HG03575 (cell line): ENCODE data around the gene C19orf73.
"Not testable (repeated sequence)": the region's sequence is repeated elsewhere in the genome, so short reads cannot be mapped to it uniquely, and the experiment has no call there.

Experiments
- ATAC-seq: cut with Tn5 transposase; IDR thresholded peaks from one replicate; pipeline ENCODE4 v1.9.1; 2021; ENCODE audit not compliant: unreplicated experiment, insufficient number of reproducible peaks, low FRiP score; ENCODE audit errors: extremely low read depth

C19orf73 gene

DNA sequence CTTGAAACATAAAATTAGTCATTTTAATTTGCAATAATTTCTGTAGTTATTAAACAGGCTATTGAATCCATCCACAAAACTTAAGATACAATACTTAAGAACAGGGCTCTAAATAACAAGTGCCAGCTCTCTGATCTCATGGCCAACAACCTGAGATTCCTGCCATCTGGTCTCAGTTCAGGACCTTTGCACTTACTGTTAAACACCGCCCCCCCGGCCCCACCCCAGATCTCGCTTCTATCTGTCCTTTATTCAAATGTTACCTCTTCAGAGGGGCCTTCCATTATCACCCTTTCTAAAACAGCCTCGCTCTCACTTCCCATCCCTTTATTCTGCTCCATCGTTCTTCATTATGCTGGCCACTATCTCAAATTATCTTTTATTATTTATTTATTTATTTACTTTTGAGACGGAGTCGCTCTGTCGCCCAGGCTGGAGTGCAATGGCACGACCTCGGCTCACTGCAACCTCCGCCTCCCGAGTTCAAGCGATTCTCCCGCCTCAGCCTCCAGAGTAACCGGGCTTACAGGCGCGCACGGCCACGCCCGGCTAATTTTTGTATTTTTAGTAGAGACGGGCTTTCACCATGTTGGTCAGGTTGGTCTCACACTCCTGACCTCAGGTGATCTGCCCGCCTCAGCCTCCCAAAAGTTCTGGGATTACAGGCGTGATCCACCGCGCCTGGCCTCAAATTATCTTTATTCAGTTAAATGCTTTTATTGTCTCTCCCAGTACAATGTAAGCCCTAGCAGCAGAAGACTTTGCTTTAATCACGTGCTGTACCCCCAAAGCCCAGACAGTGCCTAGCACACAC lies 34.5 kb downstream of the C19orf73 start:
- ATAC-seq, result no peak

DNA sequence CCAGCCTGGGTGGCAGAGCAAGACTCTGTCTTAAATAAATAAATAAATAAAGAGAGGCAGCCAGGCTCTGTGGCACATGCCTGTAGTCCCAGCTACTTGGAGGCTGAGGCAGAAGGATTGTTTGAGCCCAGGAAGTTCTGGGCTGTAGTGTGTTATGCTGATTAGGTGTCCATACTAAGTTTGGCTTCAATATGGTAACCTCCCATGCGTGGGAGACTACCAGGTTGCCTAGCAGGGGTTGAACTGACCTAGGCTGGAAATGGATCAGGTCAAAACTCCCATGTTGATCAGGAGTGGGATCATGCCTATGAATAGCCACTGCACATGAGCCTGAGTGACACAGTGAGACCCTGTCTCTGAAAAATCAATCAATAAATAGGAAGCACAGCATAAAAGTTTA lies 37.7 kb downstream of the C19orf73 start:
- ATAC-seq, result no peak

DNA sequence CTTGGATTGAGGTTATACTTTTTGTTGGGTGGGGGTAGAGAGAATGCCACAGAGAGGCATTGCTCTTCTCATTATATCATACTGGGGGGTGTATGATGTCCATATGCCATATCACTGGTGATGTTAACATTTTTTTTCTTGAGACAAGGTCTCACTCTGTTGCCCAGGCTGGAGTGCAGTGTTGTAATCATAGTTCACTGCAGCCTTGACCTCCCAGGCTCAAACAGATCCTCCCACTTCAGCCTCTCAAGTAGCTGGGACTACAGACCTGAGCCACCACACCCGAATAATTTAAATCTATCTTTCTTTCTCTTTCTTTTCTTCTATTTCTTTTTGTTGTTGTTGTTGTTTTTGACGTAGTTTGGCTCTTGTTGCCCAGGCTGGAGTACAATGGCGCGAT lies 38.6 kb downstream of the C19orf73 start:
- no peak for ATAC-seq

DNA sequence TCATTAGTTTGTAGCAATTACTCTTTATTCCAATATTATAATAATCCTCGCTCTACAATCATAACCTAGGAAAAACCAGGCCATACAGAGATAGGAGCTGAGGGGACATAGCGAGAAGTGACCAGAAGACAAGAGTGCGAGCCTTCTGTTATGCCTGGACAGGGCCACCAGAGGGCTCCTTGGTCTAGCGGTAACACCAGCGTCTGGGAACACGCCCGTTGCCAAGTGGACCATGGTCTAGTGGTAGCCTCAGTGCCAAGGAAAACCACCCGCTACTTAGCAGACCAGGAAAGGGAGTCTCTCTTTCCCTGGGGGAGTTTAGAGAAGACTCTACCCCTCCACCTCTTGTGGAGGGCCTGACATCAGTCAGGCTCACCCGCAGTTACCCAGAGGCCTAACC lies 44.1 kb downstream of the C19orf73 start:
- ATAC-seq, result not testable (repeated sequence)

DNA sequence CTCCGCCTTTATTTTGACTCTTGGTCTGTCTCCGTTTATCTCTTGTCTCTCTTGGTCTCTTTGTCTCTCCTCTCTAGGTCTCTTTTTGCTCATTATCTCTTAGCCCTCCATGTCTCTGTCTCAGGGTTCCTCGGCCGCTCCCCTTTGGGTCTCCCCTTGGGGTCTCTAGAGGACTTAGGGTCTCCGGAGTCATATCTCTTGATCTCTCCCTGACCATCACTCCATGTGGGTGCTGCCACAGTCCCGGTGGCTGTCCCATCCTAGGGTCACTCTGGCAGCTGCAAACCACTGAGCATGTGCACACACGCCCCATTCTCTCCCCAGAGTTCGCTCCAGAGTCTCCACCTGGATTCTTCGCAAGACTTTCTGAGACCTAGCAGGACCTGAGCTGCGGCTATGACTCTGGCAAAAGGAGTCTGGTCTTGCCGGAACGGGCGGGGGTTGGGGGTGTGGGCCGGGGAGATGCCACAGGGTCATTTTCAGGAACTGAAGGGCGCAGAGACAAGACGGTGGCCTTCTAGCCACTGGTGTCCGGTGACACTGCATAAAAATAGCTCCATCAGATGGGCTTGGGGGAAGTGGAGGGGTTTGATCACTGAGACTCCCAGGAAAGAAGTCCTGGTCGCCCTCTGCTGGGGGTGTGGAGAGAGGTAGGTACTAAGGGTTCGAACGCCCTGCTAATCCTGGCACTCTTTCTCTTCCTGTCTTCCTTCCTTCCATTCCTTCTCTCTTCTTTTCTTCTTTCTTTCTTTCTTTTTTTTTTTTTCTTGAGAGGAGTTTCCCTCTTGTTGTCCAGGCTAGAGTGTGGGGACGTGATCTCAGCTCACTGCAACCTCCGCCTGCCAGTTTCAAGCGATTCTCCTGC lies 45.2 kb downstream of the C19orf73 start:
- no peak for ATAC-seq

DNA sequence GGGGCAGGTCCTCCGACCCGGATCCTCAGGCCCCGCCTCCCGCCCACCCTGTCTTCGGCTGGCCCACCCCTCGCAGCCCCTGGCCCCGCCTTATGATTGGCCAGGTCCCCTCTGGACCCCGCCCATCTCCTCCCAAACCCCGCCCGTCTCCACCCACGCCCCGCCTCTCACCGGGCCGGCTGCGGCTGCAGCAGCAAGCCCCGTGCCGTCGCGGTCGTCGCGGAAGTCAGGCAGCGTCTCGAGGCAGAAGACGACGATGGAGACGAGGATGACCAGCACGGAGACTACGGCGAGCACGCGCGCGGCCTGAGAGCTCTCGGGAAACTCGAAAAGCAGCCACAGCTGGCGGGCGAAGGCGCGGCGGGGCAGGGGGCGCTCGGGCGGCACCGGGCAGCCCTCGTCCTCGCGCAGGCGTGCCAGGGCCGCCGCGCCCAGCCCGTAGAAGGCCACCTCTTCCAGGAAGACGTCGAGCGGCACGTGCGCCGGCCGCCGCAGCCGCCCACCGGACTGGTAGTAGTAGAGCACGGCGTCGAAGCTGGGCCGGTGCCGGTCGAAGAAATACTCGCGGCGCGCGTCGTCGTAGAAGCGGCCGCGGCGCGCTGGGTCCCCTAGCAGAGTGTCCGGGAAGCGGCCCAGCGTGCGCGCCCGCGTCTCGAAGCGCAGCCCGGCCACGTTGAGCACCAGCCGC lies 46.9 kb downstream of the C19orf73 start:
- ATAC-seq, result no peak

DNA sequence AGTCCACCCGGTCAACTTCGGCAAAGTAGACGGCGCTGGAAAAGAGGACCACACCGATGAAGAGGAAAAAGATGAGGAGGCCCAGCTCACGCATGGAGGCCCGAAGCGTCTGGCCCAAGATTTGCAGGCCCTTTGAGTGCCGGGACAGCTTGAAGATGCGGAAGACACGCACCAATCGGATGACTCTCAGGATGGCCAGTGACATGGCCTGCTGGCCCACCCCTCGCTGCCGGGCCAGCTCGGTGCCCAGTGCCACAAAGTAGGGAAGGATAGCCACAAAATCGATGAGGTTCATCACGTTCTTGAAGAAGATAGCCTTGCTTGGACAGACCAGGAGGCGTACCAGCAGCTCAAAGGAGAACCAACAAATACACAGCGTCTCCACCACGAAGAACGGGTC lies 48.5 kb downstream of the C19orf73 start:
- ATAC-seq, result no peak

DNA sequence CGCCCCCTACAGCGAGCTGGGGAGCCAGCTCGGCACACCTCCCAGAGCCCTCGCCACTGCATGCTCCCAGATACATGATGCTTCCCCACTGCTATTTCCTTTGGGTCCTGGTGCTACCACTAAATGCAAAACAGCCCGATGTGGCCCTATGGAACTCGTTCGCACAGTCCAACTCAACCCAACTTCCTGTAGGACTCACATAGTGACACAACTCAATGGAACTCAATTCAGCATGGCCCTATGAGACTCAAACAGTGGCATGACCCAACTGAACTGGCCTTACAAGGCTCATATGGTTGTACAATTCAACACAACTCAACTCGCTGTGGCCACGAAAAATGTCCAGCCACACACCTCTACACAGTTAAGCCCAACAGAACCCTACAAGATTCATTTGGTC lies 49.9 kb downstream of the C19orf73 start:
- ATAC-seq, result no peak
